Activated naive CD4-positive, alpha-beta T cell treated with Interleukin-2 at 50 U/mL for 16 hours (primary cell): ENCODE results near the gene BSDC1.

Source experiments
- DNase-seq: peaks from one replicate; pipeline ENCODE4 v3.0.0-alpha.2; 2020

The BSDC1 gene

DNA sequence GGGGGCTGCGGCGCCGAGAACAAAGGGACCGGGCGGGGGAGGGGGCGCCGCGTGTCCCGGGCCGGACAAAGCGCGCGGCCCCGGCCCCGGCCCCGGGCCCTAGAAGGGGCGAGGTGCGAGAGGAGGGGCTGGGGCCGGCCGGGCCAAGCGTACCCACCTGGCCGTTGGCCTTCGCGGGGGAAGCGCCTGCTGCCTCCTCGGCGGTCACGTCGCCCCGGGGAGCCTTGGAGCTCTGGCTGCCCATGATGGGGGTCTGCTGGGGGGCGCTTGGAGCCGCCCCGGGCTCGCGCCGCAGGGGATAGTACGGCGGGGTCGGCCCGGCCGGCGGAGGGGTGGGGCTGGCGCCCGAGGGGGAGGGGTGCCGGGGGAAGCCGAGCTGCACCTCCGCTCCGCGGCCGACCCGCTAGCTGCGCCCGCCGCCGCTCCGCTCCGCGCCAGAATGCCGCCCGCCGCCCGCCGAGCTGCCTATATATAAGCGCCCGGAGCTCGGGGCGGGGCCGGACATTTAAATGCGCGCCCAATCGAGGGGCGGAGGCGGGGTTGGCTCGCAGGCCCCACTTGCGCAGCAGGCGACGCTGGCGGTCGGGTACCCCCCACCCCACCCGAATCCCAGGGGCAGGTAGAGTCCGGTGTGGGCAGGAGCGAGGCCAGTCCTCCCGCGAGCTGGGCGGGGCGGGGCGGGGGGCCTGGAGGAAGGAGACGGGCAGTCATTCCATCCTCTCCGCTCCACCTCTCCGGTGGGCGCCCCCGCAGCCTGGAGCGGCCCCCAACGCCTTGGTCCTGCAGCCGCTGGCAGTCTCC lies 58.3 kb downstream of the BSDC1 start, which contains the start of gene MARCKSL1:
MARCKSL1 (minus strand) TSS at position 444 of the 801 bp plus-strand sequence; CDS start at position 244, 200 bp downstream.
- peak; percentile 84 for DNase-seq

- DNase-seq: no peak
These were observed 58.8 kb downstream of the BSDC1 start for GRCh38 chr1:32335535-32335789.

DNA sequence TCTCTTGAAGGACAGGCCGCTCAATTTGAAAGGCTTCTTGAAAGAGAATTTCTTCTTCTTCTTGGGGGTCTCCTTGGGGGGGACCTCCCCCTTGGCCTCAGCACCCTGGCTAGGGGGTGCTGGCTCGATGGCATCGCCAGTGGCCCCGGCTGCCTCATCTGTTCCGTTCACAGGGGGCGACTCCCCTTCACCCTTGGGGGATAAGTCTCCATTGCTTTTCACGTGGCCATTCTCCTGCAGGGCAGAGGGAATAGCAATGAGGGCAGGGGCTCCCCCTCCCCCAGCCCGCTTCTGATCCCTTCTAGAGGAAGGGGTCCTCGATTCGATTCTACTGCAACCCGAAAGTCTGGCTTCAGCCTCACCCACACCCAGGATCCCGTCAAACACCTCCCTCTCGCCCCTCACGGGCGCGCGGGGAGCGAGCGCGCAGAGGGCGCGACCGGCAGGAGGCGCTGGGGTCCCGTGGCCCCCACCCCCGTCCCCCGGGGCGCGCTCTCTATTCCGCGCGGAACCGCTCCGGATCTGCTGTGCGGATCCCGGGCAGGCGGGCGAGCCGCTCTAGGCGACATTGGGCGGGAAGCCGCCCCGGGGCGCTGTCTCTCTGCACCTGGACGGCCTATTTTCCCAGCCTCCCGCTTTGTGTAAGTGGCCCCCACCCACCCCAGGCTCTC lies 59.2 kb downstream of the BSDC1 start:
- DNase-seq: peak; percentile 65

- no peak for DNase-seq
These were observed 59.9 kb downstream of the BSDC1 start for GRCh38 chr1:32334274-32334861.

DNA sequence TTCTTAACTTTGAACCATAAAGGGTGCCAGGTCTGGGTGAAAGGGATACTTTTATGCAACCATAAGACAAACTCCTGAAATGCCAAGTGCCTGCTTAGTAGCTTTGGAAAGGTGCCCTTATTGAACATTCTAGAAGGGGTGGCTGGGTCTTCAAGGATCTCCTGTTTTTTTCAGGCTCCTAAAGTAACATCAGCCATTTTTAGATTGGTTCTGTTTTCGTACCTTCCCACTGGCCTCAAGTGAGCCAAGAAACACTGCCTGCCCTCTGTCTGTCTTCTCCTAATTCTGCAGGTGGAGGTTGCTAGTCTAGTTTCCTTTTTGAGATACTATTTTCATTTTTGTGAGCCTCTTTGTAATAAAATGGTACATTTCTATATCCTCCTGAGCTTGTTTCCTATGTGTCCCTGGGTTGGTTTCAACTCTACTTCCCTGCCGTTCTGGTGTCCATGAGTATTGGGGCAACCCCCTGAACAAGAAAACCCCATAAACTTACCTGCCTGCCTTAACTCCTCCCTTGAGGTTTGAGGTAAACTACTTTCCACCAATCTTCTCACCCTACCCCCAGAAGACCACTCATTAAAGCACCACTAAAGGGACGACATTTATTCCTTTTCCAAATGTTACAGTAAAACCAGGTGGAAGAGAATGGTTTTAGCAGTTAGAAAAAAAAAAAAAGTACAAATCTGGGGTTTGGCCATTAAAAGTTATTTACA lies 60.8 kb downstream of the BSDC1 start:
- no peak for DNase-seq

GRCh38 chr1:32332290-32333079 lies 61.8 kb downstream of the BSDC1 start:
- DNase-seq: no peak

GRCh38 chr1:32331549-32331948 lies 62.7 kb downstream of the BSDC1 start:
- DNase-seq: no peak

DNA sequence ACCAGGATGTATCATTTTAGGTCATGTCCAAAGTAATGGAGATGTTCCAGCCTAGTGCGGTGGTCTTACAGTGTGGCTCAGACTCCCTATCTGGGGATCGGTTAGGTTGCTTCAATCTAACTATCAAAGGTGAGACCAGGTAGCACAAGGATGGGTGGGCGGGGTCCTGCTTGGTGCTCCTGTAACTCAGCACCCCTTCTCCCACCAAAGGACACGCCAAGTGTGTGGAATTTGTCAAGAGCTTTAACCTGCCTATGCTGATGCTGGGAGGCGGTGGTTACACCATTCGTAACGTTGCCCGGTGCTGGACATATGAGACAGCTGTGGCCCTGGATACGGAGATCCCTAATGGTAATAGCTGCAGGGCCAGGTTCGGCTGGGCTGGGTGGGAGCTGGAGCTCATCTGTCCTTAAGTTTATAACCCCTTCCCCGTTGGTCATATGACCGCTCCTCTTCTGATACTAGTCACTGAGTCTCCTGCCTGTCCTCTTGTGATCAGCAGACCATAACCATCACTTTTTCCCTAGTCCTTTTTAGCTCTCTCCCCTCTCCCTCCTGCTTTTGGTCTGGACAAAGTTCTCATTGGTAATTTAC lies 63.6 kb downstream of the BSDC1 start:
- DNase-seq: no peak

DNA sequence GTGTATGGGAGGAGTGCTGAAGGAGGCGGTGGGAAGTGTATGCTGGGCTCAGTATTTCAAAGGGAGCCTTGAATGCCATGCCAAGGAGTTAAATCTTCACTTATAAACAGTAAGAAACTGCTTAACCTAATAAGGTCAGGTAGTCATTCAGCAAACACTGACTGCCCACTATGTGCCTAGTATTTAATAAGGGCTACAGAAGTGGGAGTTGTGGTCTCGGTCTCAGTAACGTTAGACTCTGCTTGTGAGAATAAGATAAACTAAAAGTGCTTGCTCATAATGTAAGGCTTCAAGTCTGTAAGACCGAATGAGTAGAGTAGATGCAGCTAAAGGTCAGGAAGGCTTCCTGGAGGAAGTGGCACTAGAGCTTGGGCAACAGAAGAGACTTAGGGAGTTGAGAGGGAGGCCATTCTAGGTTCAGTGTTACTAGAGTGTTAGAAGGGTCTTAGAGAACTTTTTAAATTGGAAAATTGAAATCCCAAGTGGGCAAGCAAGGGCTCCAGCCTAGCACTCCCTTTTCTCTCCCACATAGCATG lies 64.2 kb downstream of the BSDC1 start:
- DNase-seq: no peak

GRCh38 chr1:32327204-32327603 lies 67.0 kb downstream of the BSDC1 start:
- DNase-seq: no peak

DNA sequence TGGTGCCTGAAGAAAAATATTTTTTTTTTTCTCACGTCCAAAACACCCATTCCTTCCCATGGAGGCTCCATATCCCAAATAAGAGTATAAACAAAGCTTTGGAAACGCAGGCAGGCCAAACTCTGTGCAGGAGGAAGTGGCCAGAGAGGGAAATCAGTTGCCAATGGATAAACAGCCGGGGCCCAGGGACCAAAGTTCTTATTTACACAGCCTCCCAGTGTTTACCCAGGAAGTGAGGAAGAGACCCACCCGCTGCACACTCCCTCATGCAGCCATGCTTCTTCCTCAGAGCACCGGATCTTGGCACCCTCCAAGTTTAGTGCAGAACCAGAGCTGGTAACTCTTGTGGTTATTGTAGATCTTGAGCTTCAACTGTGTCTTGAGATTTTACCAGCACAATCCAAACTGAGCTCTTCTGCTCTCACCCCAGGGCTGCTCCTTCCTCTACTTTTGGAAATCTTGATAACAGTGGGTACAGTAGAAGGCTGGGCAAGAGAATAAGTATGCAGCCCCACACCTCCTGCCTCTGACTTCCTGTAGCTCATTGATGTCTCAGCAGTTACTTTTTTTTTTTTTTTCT lies 72.4 kb downstream of the BSDC1 start:
- peak; percentile 16 for DNase-seq

DNA sequence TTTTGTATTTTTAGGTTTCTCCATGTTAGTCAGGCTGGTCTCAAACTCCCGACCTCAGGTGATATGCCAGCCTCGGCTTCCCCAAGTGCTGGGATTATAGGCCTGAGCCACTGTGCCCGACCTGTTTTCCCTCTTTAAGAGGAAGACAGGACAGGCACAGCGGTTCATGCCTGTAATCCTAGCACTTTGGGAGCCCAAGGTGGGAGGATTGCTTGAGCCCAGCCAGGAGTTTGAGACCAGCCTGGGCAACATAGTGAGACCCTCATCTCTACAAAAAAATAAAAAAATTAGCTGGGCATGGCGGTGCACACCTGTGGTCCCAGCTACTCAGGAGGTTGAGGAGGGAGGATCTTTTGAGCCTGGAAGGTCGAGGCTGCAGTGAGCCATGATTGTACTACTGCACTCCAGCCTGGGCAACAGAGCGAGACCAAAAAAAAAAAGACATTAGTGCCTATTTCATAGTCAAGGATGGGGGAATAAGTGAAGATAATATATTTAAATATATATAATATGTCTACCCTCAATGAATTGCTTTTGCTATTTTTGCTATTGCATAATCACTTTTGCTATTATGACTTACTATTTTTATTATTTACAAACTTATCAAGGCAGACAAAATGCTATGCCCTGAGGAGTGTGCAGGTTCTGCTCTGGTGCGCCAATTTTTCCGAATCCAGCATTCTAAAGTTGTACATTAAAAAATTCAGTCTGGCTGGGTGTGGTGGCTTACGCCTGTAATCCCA lies 75.9 kb downstream of the BSDC1 start:
- no peak for DNase-seq

GRCh38 chr1:32316903-32317277 lies 77.4 kb downstream of the BSDC1 start:
- DNase-seq: no peak
